Measurements from ENCODE around the gene SMYD1. TPM values are rescaled to one million over a fixed set of nuclear protein-coding genes. Genes with fewer than 3 reads are reported as not detected.

The SMYD1 gene
- total RNA-seq, 1 experiment from 2014 or later: not detected

GRCh38 chr2:88146590-88146989, 79.0 kb downstream of the SMYD1 start:
- intact Hi-C loops (cut with micrococcal nuclease; ENCODE audit: unreplicated experiment): no loop called here
- Histone ChIP-seq H3K9me3 (ENCODE audit: control insufficient read depth, insufficient read depth, low read depth, low read length) (peaks cover 10% of the 10 kb centered on the region; the same call in 1 of the 2 replicates), H3K36me3 (ENCODE audit: control insufficient read depth, insufficient read depth, low read length) (no peaks in the 10 kb centered on the region), H3K27me3 (ENCODE audit: control insufficient read depth, insufficient read depth, low read length) (no peaks in the 10 kb centered on the region; the same call in 1 of the 2 replicates), H3K4me3 (ENCODE audit: low read depth in 2 of 2, low read length in 2 of 2) (no peak overlapping the region), H3K4me1 (ENCODE audit: control insufficient read depth, insufficient read depth, low read length) (no peaks in the 10 kb centered on the region), H3K27ac (ENCODE audit: low read length) (no peak overlapping the region)
- no peak for ATAC-seq
- no peak for TF ChIP-seq CTCF (IDR thresholded peaks at IDR 0.05)
- TF ChIP-seq REST (IDR thresholded peaks at IDR 0.05; ENCODE audit: insufficient read depth in 1 of 2, low read depth in 2 of 2, low read length in 1 of 2): no peak
- TF ChIP-seq TCF7L2 (IDR thresholded peaks at IDR 0.05; ENCODE audit: low read depth, low read length): no peak
- no peak for TF ChIP-seq POLR2AphosphoS5 (IDR thresholded peaks at IDR 0.05; ENCODE audit: low read depth, low read length)
- TF ChIP-seq SIN3A (IDR thresholded peaks at IDR 0.05; ENCODE audit: borderline replicate concordance, insufficient read depth, low read depth, low read length): no peak
- in situ Hi-C loops (cut with HindIII; ENCODE audit: low pct_unique_long_range_greater_than_20kb, low sequenced_read_pairs): no loop called here
- no peak for DNase-seq (ENCODE audit: low read depth, low spot score)
- BruUV-seq (replicated peaks): no TSS peak
- ChIA-PET CTCF (no interaction called here), POLR2A (no interaction called here)

GRCh38 chr2:88147145-88147544, 79.5 kb downstream of the SMYD1 start:
- Histone ChIP-seq H3K36me3 (ENCODE audit: control insufficient read depth, insufficient read depth, low read length) (no peaks in the 10 kb centered on the region), H3K27me3 (ENCODE audit: control insufficient read depth, insufficient read depth, low read length) (no peaks in the 10 kb centered on the region; the same call in 1 of the 2 replicates), H3K4me3 (ENCODE audit: low read depth in 2 of 2, low read length in 2 of 2) (no peak overlapping the region), H3K4me1 (ENCODE audit: control insufficient read depth, insufficient read depth, low read length) (no peaks in the 10 kb centered on the region), H3K27ac (ENCODE audit: low read length) (no peak overlapping the region), H3K9me3 (ENCODE audit: control insufficient read depth, insufficient read depth, low read depth, low read length) (peaks cover 10% of the 10 kb centered on the region; the same call in 1 of the 2 replicates)
- intact Hi-C loops (cut with micrococcal nuclease; ENCODE audit: unreplicated experiment): no loop called here
- TF ChIP-seq CTCF (IDR thresholded peaks at IDR 0.05) (no peak), SIN3A (IDR thresholded peaks at IDR 0.05; ENCODE audit: borderline replicate concordance, insufficient read depth, low read depth, low read length) (no peak)
- no peak for ATAC-seq
- CTCF ChIA-PET: no interaction called here
- POLR2A ChIA-PET: no interaction called here
- in situ Hi-C loops (cut with HindIII; ENCODE audit: low pct_unique_long_range_greater_than_20kb, low sequenced_read_pairs): no loop called here
- no peak for DNase-seq (ENCODE audit: low read depth, low spot score)
- no TSS peak for BruUV-seq (replicated peaks)

Data from Panc1 (cell line).